K562 (cell line): ENCODE data around the gene PTP4A2. TPM values are rescaled to one million over a fixed set of nuclear protein-coding genes. Genes with fewer than 3 reads are reported as not detected.

Experiments
- CBX1 ChIP-seq: sonication (generic); IDR thresholded peaks from 2 replicates; pipeline ENCODE4 v1.6.1; 2016; ENCODE audit warnings: antibody characterized with exemption, low read depth, mild to moderate bottlenecking
- CCNT2 ChIP-seq: IDR thresholded peaks from 2 replicates; pipeline ENCODE4 v1.6.1; 2011; ENCODE audit warnings: borderline replicate concordance, low read depth, mild to moderate bottlenecking, moderate library complexity, mixed read lengths, low read length; ENCODE audit not compliant: insufficient read length; ENCODE audit errors: extremely low read depth
- CXXC5 ChIP-seq: fragments of 250-450 bp; sonication (Bioruptor Pico); IDR thresholded peaks from 2 replicates; pipeline ENCODE4 v1.8.0; 2022; ENCODE audit warnings: inconsistent platforms, mild to moderate bottlenecking, moderate library complexity
- E4F1 ChIP-seq: fragments of 250-450 bp; sonication (Bioruptor Pico); IDR thresholded peaks from 2 replicates; pipeline ENCODE4 v1.5.0; 2021; ENCODE audit warnings: mild to moderate bottlenecking, borderline replicate concordance
- HDAC6 ChIP-seq: IDR thresholded peaks from 2 replicates; pipeline ENCODE4 v1.6.1; 2012; ENCODE audit warnings: low read depth, mild to moderate bottlenecking, control low read depth, inconsistent platforms, low read length, moderate library complexity
- MAFG ChIP-seq: fragments of 450-650 bp; conservative IDR thresholded peaks from 2 replicates; pipeline ENCODE4 v1.6.1; 2016; ENCODE audit warnings: missing genetic modification characterization, missing compliant biosample characterization
- MYC ChIP-seq, 2 experiments: fragments of 250-450 bp in 1 of 2; sonication (Bioruptor Pico) in 1 of 2; IDR thresholded peaks; 2 replicates each; pipeline versions ENCODE4 v1.5.1 to v1.6.1; 2012 to 2021; ENCODE audit warnings: low read depth in 2 of 2, borderline replicate concordance in 1 of 2, improper control_type of control experiment in 1 of 2, low read length in 1 of 2, mild to moderate bottlenecking in 1 of 2, moderate library complexity in 1 of 2
- NR2F6 ChIP-seq: fragments of 450-650 bp; formaldehyde crosslinking; IDR thresholded peaks from 2 replicates; pipeline ENCODE4 v1.4.0; 2020; ENCODE audit warnings: mild to moderate bottlenecking
- PTBP1 ChIP-seq: fragments of 200-400 bp; formaldehyde crosslinking; IDR thresholded peaks from 2 replicates; pipeline ENCODE4 v1.6.1; 2017; ENCODE audit warnings: low read depth, low read length
- RBM22 ChIP-seq: fragments of 200-400 bp; formaldehyde crosslinking; IDR thresholded peaks from 2 replicates; pipeline ENCODE4 v1.6.1; 2018; ENCODE audit warnings: low read length, low read depth; ENCODE audit not compliant: poor library complexity, severe bottlenecking
- TOE1 ChIP-seq, 2 experiments: fragments of 450-650 bp in 1 of 2; sonication (generic) in 1 of 2; formaldehyde crosslinking in 1 of 2; IDR thresholded peaks; 2 replicates each; pipeline versions ENCODE4 v1.7.1 to v1.8.0; 2016 to 2022; ENCODE audit warnings: borderline replicate concordance in 2 of 2, mild to moderate bottlenecking in 2 of 2, antibody characterized with exemption in 1 of 2, inconsistent platforms in 1 of 2, low read depth in 1 of 2, missing genetic modification reagents in 1 of 2, moderate library complexity in 1 of 2
- YBX1 ChIP-seq: fragments of 450-650 bp; IDR thresholded peaks from 2 replicates; pipeline ENCODE4 v1.7.1; 2016; ENCODE audit warnings: mild to moderate bottlenecking
- ZBTB49 ChIP-seq: sonication (generic); formaldehyde crosslinking; IDR thresholded peaks from 2 replicates; pipeline ENCODE4 v1.8.0; 2022; ENCODE audit warnings: missing genetic modification reagents, mild to moderate bottlenecking, borderline replicate concordance
- polyA plus RNA-seq, 8 experiments: library from polyadenylated mRNA; depleted of rRNA in 4 of 8; stranded (reverse) in 5 of 8; unstranded in 3 of 8; fragments of >200 nt; fragmentation: Nextera tagmentation in 2 of 8; fragmentation: Illumina TruSeq in 1 of 8; extraction: Ambion mirVana in 2 of 8; extraction: Trizol in 1 of 8; gene quantifications; 2 replicates each; pipeline versions ENCODE4 v1.2.1 to v1.2.3, GENCODE V29; 2011 to 2014; ENCODE audit warnings: inconsistent platforms in 1 of 8, missing spikeins in 1 of 8
- total RNA-seq, 7 experiments: library from RNA; depleted of rRNA in 6 of 7; stranded (reverse); fragments of >200 nt in 6 of 7; fragmentation: Illumina TruSeq in 2 of 7; extraction: Trizol in 2 of 7; gene quantifications; 2 replicates each; pipeline versions ENCODE4 v1.2.1 to v1.2.3, GENCODE V29; 2011 to 2021; ENCODE audit warnings: low replicate concordance in 1 of 7
- TF ChIP-seq, protein P1 (sequence below): fragments of 150-350 bp; conservative IDR thresholded peaks from 2 replicates; pipeline ENCODE4 v1.6.1; 2014; ENCODE audit warnings: low read length

PTP4A2 gene
- total and polyA plus RNA-seq, 9 of the 15 experiments (the other 6 are each of a cell fraction or from before 2014, with no cell fraction given): 197 to 870 (median 480) TPM

DNA sequence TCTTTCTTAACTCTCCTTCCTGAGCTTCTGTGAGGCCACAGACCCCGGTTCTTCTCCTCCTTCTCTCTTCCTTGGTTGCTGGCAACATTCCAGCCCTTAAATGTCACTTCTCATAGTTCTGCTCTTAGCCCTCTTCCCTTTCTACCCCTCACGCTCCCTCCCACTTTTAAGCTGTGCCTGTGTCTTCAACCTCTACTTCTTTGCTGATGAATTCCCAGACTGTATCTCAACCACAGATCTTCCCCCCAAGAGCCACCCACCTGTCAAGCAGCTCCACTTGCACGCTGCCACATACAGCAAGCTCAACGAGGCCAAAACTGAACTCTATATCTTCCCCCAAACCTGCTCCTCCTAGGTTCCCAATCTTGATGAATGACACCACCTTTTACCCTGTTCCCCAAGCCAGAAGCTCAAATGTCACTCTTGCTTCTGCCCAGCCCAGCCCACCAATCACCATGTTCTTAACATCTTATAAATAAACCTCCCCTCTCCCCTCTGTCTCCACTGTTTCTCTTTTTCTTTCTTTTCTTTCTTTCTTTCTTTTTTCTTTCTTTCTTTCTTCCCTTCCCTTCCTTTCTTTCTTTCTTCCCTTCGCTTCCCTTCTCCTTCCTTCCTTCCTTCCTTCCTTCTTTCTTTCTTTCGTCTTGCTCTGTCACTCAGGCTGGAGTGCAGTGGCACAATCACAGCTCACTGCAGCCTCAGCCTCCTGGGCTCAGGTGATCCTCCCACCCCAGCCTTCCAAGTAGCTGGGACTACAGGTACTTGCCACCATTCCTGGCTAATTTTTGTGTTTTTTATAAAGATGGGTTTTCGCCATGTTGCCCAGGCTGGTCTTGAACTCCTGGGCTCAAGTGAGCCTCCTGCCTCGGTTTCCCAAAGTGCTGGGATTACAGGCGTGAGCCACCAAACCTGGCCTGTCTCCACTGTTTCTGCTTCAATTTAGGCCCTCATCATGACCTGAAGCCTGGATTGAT, 19.8 kb upstream of the PTP4A2 start (continued):
- TF ChIP-seq MYC (IDR thresholded peaks at IDR 0.05; ENCODE audit: low read depth, low read length) (no peak), MYC (CRISPR knock-in tag; IDR thresholded peaks at IDR 0.05; ENCODE audit: borderline replicate concordance, low read depth) (no peak), CXXC5 (peak; percentile 54), RBM22 (no peak), CCNT2 (no peak), TOE1 (IDR thresholded peaks at IDR 0.05; ENCODE audit: borderline replicate concordance) (peak; percentile 76), TOE1 (CRISPR knock-in tag; IDR thresholded peaks at IDR 0.05; ENCODE audit: borderline replicate concordance, low read depth) (no peak), E4F1 (CRISPR knock-in tag) (no peak), YBX1 (no peak), CBX1 (no peak), MAFG (tag) (no peak), PTBP1 (no peak), ZBTB49 (CRISPR knock-in tag) (no peak), HDAC6 (no peak), NR2F6 (no peak)
- TF ChIP-seq, protein P1, sequence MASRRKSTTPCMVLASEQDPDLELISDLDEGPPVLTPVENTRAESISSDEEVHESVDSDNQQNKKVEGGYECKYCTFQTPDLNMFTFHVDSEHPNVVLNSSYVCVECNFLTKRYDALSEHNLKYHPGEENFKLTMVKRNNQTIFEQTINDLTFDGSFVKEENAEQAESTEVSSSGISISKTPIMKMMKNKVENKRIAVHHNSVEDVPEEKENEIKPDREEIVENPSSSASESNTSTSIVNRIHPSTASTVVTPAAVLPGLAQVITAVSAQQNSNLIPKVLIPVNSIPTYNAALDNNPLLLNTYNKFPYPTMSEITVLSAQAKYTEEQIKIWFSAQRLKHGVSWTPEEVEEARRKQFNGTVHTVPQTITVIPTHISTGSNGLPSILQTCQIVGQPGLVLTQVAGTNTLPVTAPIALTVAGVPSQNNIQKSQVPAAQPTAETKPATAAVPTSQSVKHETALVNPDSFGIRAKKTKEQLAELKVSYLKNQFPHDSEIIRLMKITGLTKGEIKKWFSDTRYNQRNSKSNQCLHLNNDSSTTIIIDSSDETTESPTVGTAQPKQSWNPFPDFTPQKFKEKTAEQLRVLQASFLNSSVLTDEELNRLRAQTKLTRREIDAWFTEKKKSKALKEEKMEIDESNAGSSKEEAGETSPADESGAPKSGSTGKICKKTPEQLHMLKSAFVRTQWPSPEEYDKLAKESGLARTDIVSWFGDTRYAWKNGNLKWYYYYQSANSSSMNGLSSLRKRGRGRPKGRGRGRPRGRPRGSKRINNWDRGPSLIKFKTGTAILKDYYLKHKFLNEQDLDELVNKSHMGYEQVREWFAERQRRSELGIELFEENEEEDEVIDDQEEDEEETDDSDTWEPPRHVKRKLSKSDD: no peak
